GM19463 (cell line): ENCODE measurements around the gene ZNF592.

Experiments
- ATAC-seq: cut with Tn5 transposase; IDR thresholded peaks from one replicate; pipeline ENCODE4 v1.9.1; 2021; ENCODE audit warnings: mild to moderate bottlenecking, moderate library complexity; ENCODE audit not compliant: unreplicated experiment

The ZNF592 gene

DNA sequence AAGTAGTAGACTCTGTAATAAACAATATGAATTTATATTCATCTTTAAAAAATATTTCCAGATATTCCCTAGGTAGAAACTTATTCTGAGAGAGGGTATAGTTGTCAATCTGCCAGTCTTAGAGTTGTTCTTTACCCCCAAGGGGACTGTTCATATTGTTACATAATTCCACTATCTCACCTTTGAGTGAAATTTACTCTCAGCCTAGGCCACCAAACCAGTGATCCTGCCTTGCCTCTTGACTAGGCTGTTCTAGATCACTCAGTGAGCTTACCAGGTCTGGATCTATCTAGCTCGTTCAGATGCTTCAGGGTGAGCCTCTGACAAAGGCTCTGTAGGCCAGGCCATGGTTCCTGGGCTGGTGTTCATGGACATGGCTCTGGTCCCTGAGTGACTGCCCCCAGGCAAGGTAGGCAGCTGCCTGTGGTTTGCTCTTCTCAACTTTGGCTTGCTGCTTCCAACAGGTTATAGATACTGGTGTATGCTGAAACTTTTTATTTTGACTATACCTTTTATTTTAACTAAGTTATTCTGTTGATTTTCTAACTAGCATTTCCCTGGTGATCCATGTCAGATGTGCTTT is 27.6 kb downstream of the ZNF592 start:
- ATAC-seq, result no peak

DNA sequence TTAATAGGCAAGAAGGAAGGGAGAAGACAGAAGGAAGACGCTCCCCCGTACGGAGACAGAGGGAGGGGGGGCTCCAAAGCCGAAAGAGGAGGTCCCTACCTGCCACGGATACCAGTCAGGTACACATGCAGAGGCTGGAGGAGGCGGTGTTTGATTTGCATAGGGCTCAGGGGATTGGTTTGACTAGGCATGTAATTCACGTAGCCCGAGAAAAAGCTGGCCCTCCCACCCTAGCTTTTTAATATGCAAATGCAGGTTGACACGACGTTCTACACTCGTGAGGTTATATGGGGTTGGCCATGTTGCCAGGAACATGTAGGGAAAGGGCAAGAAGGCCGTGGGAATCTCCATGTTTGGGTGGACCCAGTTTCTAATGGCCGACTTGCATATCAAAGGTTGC is 29.8 kb downstream of the ZNF592 start:
- no peak for ATAC-seq

DNA sequence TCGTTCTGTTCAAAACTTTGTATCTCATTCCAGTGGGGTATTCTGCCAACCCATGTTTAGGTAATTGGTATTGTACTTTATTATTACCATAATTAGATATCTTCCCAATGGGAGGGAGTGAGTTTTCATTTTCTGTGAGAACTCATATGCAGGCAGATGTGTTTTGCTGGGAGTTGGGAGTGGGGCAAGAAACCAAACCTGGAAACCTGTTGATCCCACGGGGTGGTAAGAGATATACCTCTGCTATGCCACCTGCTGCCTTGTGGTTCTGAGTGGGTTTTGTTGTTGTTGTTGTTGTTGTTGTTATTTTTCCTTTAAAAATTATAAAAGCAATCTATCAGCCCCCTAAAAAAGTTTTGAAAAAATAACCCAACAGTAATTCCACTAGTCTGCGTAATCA is 32.1 kb downstream of the ZNF592 start:
- ATAC-seq, result no peak

DNA sequence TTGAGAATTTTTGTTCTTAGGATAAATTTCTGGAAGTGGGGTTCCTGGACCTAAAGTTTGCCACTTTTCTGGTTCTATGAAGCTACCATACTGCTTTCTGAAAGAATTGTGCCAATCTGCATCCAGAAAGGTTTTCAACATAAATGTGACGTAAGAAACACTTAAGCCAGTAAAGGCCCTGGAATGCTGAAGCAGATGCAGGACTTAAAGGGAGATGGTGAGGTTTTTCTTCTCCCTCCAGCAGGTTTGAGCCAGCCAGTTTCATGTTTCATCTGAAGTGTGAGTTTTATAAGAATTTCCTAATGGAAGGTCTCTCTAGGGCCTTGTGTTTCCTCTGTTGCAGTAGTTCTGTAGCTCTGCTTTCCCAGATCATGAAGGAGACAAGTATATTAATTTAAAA is 33.1 kb downstream of the ZNF592 start:
- no peak for ATAC-seq

DNA sequence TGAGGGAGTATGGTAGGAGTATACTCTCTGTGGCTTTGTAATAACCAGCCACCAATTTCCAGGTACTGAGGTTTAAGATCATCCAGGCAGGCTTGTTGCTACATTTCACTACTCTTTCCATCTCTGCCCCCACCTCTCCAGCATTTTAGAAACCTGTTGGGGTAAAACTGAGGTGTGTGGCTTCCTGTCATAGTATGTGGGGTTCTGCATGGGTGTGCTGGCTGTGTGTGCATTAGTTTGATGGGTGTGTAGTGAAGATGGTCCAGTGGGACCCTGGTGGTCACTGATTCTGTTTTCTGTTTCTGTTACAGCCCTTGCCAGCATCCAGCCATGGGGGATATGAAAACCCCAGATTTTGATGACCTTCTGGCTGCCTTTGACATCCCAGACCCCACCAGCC is 34.0 kb downstream of the ZNF592 start:
- no peak for ATAC-seq

DNA sequence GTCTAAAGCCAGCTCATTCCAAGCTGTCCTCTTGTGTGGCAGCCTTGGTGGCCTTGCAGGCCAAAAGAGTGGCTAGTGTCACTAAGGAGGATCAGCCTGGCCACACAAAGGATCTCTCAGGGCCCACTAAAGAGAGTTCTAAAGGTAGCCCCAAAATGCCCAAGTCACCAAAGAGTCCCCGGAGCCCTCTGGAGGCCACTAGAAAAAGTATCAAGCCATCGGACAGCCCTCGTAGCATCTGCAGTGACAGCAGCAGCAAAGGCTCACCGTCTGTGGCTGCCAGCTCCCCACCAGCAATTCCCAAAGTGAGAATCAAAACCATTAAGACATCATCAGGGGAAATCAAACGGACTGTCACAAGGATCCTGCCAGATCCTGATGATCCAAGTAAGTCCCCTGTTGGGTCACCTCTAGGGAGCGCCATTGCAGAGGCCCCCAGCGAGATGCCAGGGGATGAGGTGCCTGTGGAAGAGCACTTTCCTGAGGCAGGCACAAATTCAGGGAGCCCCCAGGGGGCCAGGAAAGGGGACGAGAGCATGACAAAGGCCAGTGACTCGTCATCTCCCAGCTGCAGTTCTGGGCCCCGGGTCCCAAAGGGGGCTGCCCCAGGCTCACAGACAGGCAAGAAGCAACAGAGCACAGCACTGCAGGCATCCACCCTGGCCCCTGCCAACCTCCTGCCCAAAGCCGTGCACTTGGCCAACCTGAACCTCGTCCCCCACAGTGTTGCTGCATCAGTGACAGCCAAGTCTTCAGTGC is 35.3 kb downstream of the ZNF592 start:
- no peak for ATAC-seq

DNA sequence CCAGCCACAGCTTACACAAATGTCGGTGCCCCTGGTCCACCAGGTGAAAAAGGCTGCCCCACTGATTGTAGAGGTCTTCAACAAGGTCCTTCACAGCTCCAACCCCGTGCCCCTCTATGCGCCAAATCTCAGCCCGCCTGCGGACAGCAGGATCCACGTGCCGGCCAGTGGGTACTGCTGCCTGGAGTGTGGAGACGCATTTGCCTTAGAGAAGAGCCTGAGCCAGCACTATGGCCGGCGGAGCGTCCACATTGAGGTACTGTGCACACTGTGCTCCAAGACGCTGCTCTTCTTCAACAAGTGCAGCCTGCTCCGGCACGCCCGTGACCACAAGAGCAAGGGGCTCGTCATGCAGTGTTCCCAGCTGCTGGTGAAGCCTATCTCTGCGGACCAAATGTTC is 35.9 kb downstream of the ZNF592 start:
- no peak for ATAC-seq

DNA sequence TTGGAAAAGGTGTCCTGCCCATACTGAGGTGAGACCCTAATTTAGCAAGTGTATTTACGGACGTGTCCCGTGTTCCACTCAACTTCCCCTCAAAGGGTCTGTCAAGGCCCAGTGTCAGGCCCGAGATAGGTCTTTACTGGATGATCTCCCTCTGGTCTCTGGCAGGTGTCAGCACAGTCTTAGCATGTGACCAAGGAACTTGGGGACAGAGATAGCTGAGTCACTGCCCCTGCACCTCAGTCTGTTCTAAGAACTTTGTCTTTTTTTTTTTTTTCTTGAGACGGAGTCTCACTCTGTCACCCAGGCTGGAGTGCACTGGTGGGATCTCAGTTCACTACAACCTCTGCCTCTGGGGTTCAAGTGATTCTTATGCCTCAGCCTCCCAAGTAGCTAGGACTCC is 36.7 kb downstream of the ZNF592 start:
- no peak for ATAC-seq

DNA sequence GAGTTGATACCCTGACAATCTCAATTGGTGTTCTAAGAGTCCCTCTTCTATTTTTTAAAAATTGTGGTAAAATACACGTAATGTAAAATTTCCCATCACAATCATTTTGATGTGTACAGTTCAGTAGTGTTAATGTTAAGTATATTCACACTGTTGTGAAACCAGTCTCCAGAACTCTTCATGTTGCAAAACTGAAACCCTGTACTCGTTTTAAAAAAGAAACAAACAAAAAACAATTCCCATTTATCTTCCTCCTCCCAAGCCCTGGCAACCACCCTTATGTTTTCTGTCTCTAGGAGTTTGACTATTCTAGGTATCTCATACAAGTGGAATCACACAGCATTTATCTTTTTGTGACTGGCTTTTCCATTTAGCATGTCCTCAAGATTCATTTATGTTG is 40.1 kb downstream of the ZNF592 start:
- ATAC-seq, result no peak

DNA sequence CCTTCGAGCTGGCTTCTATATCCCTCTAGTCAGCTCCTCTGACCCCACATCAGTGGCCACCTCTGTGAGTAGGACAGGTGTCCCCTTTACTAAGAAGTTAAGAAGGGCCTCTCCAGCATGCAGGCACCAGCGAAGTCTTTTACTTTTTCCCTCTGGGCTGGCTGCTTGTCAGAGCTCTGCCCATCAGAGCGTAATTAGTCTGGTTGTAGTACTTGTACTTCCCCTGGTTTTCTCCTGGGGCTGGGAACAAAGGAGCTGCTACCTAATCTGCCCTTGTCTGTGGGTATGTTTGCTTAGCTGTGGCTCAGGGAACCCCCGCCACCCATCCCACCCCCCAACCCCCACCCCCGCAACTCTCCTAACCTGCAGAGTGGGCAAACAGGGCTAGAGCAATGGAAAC is 41.4 kb downstream of the ZNF592 start:
- ATAC-seq, result no peak

DNA sequence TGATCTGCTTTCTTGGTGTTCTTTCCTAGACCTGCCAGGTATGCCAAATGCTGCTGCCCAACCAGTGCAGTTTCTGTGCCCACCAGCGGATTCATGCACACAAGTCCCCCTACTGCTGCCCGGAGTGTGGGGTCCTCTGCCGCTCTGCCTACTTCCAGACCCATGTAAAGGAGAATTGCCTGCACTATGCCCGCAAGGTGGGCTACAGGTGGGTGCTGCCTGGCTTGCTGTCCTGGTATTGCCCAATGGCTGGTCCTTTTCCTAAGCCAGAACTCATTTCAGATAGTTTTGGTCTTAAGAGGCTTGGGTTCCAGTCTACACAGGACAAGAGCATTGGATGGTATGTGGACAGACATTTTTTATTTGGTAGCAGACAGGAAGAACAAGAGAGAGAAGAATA is 42.3 kb downstream of the ZNF592 start:
- ATAC-seq, result no peak

DNA sequence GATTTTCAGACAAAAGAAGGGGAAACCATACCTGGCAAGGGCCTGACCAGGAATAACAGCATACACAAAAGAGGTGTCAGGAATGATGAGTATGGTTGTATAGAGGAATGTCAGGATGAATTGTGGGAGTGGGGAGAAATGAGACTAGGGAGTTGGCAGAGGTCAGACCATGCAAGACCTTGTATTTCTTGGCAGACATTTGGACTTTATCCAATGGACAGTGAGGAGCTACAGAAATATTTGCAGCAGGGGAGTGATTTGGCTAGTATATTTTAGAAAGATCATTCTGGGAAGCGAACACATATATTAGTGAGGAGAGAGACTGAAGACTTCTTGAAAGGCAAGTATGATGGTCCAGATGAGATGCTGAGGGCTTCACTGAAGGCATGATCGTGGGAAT is 43.4 kb downstream of the ZNF592 start:
- no peak for ATAC-seq

DNA sequence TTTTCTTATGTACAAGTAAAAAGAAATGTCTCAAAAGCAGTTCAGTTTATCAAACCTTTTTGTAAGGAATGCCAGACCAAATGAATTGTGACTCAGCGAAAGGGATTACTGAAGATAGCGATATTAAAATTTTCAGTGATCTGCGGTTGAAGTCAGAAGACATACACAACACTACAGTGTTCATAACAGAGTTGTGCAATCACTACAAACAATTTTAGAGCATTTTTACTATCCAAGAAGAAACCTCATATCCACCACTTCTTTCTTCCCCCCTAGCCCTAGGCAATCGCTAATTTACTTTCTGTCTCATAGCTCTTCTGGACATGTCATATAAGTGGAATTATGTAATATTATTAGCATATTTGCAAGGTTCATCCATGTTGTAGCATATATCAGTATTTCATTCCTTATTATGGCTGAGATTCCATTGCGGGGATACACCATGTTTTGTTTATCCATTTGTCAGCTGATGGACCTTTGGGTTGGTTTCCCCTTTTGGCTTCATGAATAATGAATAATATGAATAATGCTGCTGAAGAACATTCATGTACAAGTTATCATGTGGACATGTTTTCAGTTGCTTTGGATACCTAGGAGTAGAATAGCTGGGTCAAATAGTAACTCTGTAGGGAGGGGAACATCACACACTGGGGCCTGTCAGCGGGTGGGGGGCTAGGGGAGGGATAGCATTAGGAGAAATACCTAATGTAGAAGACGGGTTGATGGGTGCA is 45.2 kb downstream of the ZNF592 start:
- no peak for ATAC-seq

DNA sequence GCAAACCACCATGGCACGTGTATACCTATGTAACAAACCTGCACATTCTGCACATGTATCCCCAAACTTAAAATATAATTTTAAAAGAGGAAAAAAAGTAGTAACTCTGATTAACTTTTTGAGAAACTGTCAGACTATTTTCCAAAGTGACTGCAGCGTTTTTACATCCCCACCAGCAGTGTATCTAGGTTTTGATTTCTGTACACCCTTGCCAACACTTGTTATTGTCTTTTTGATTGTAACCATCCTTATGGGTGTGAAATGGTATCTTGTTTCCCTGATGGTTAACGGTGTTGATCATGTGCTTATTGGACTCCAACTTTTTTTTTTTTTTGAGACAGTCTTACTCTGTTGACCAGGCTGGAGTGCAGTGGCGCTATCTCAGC is 45.8 kb downstream of the ZNF592 start:
- no peak for ATAC-seq

DNA sequence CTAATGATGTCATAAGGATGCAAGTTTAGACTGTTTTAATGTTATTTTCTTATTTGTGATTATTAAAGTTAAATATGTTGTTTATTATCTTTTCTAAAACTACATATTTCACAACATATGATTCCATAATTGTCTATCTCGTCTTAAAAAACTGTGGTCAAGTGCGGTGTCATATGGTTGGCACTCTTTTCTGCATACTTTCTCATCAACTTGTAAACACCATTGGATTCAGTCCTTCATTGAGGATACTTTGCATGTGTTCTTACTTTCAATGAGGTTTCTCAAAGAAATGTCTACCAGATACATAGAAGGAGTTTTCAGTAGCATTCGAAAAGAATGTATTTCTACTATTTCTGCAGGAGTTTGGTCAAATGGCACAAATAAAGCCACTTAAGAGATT is 46.8 kb downstream of the ZNF592 start:
- no peak for ATAC-seq

DNA sequence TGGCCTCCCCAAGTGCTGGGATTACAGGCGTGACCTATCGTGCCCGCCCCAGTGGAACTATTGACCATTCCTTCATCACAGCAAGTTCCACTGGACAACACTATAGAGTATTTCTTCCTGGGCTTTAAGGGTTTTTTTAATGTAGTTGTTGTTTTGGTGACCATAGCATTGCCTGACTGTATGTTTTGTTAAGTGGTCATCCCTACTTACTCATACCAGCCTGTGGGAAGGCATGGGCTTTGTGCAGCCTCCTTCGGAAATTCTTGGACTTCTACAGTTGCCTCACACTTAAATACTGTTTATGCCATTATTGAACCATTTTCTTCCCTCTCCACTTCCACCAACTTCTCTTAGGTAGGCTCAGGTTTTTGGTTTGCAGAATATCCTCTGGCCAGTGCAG is 48.8 kb downstream of the ZNF592 start:
- ATAC-seq, result no peak

DNA sequence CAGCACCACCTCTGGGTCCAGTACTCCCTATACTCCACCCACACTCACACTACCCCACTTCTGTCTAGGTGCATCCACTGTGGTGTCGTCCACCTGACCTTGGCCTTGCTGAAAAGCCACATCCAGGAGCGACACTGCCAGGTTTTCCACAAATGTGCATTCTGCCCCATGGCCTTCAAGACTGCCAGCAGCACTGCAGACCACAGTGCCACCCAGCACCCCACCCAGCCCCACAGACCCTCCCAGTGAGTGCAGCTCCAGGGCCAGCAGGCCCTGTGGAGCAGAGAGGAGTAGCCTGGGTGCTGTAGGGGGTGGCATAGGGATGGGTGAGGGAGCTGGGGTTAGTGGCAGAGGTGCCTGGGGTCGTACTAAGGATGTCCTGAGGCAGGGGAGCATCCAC is 49.4 kb downstream of the ZNF592 start:
- ATAC-seq, result no peak

DNA sequence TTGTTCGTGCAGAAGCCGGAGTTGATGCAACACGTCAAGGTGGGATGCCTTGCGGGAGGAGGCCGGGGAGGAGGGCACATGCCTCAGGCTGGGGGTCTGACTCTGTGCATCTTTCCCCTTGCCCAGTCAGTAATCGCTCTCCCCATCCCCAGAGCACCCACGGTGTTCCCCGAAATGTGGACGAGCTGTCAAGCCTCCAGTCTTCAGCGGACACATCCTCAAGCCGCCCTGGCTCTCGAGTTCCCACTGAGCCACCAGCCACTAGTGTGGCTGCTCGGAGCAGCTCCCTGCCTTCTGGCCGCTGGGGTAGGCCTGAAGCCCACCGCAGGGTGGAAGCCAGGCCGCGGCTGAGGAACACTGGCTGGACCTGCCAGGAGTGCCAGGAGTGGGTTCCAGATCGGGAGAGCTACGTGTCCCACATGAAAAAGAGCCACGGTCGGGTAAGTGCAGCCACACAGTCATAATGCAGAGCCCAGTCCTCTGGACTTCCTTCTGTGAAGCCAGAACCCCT is 50.1 kb downstream of the ZNF592 start:
- no peak for ATAC-seq

DNA sequence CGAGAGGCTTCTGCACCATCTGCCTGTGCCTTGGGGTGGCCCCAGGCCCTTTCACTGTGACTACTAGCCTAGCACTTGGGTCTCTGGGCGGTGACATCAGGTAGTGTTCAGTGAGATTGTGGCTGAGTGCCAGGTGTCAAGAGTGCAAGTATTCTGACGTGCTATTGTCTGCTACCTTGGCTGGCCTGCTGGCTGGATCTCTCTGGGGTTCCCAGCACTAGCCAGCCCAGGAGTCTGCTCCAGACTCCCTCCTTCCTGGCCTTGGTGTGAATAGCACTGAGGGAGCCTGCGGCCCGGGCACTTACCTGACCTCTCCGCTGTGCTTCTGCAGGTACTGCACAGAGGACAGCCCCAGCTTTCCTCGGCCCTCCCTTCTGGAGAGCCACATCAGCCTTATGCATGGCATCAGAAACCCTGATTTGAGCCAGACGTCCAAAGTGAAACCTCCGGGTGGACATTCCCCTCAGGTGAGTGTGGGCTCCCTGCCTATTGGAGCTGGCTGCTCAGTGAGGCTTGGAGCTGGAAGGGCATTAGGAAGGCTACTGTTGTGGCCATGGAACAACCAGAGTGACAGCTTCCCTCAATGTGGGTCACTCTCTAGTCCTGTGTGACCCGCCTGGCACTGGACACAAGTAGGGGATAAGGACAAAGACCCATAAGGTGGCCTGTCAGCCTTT is 51.3 kb downstream of the ZNF592 start:
- ATAC-seq, result no peak

DNA sequence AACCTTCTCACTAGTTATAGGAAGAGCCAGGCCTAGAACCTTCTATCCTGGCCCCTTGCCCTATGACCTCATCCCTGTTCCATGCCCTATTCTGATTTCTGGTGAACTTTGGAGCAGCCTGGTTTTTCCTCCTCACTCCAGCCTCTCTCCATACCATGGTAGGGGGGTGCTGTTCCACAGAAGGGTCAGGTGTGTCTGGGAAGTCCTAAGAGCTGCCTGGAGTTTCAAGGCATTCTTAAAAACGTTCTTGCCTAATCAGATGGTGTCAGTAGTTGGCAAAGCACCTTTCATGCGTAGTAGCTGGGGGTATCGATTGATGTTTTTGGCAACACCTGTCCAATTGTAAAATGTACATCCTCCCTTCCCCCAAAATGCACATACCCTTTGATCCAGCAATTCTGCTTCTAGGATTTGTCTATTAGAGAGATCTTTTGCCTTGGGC is 52.0 kb downstream of the ZNF592 start:
- ATAC-seq, result no peak
